Nephron (organoid): ENCODE data around the gene FADS6.
A peak's percentile ranks its signal among the peaks of the same experiment; 100 is the strongest.

ENCODE experiments used
- H3K27ac Mint-ChIP-seq, 3 experiments: 2 replicates each; pipeline ENCODE4 v1.8.0; 2020; ENCODE audit warnings: mixed read lengths in 3 of 3, mild to moderate bottlenecking in 2 of 3, moderate library complexity in 1 of 3
- H3K27me3 Mint-ChIP-seq: 2 replicates; pipeline ENCODE4 v1.8.0; 2021; ENCODE audit warnings: low read depth, mild to moderate bottlenecking, moderate library complexity, mixed read lengths
- H3K36me3 Mint-ChIP-seq: 2 replicates; pipeline ENCODE4 v1.8.0; 2020; ENCODE audit warnings: low read depth, mixed read lengths
- H3K4me1 Mint-ChIP-seq: 2 replicates; pipeline ENCODE4 v1.8.0; 2020; ENCODE audit warnings: mixed read lengths
- H3K4me3 Mint-ChIP-seq, 3 experiments: 2 replicates each; pipeline ENCODE4 v1.8.0; 2020; ENCODE audit warnings: mild to moderate bottlenecking in 3 of 3, mixed read lengths in 3 of 3, moderate library complexity in 2 of 3
- H3K9me3 Mint-ChIP-seq: 2 replicates; pipeline ENCODE4 v1.8.0; 2020; ENCODE audit warnings: mixed read lengths
- CTCF ChIP-seq, 3 experiments: fragments of 200-600 bp; sonication (generic); IDR thresholded peaks; one replicate each; pipeline ENCODE4 v1.5.0; 2021; ENCODE audit warnings: antibody characterized with exemption in 3 of 3; ENCODE audit not compliant: unreplicated experiment in 3 of 3

Gene FADS6

GRCh38 chr17:74868251-74868907 is 25.1 kb downstream of the FADS6 start:
- Mint-ChIP-seq H3K36me3 (no peaks in the 10 kb centered on the region), H3K4me3 (no peak overlapping the region), H3K27ac (no peak overlapping the region), H3K27me3 (peaks cover 8% of the 10 kb centered on the region), H3K4me1 (peaks cover 21% of the 10 kb centered on the region), H3K9me3 (no peaks in the 10 kb centered on the region)
- no peak for TF ChIP-seq CTCF (IDR thresholded peaks at IDR 0.05; ENCODE audit: unreplicated experiment in 3 of 3)

DNA sequence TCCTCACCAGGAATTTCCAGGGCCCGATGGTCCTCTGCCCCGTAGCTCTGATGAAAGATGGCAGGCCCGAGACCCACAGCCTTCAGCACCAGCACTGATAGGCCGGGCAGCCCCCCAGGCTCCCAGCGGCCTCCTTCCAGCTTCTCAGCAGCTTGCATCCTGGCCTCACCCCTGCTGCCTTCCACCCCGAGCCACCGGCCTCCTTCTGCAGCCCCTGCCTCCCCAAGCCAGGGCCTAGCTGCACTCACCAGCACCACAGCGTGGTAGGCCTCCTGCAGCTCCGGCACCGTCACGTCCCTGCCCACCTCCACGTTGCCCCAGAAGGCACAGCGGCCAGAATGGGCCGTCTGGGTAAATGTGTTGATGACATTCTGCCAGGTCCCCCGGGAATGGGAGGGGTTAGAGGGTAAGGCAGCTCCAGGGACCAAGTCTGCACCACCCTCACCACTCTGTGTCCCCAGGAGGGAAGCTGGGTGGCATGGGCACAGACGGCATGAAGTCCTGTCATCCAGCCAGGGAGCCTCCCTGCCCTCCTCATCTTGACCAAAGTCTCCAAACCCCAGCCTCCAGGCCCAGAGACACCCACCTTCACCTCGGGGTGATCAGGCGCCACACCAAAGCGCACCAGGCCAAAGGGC is 27.1 kb downstream of the FADS6 start:
- Mint-ChIP-seq H3K27me3 (peaks cover 26% of the 10 kb centered on the region), H3K4me3 (no peak overlapping the region), H3K4me1 (peaks cover 10% of the 10 kb centered on the region), H3K36me3 (no peaks in the 10 kb centered on the region), H3K27ac (no peak overlapping the region), H3K9me3 (no peaks in the 10 kb centered on the region)
- TF ChIP-seq CTCF (IDR thresholded peaks at IDR 0.05; ENCODE audit: unreplicated experiment in 3 of 3) = no peak

DNA sequence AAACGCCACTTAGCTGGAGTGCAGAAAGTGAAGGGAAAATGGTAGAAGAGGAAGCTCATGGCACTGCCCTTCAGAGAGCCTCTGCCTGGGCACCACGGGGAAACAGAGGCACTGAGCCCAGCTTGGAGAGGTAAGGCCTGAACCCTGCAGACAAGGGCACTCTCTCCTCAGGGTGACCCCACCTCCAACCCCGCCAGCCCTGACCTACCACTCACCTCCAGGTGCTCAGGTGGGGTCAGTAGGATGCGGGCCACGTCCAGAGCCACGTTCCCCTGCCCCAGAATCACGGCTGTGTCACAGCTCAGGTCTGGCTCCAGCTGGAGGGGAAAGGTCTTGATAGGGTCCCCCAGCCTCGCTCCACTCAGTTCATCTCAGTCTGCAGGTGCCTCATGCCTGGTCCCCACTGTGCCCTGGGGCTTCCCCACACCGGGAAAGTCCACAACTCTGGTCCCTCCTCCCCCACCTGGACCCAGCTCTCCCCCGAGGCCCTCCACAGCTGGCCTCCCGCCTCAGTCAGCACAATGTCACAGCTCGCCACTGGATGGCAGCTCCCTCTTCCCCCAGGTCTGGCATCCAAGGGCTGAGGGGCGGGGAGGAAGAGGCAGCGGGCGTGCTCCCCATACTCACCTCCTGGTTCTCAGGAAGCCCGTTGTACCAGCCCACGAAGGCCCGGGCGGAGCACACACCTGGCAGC is 27.8 kb downstream of the FADS6 start:
- Mint-ChIP-seq H3K4me1 (peaks cover 5% of the 10 kb centered on the region), H3K4me3 (no peak overlapping the region), H3K36me3 (no peaks in the 10 kb centered on the region), H3K9me3 (no peaks in the 10 kb centered on the region), H3K27me3 (peaks cover 32% of the 10 kb centered on the region), H3K27ac (no peak overlapping the region)
- no peak for TF ChIP-seq CTCF (IDR thresholded peaks at IDR 0.05; ENCODE audit: unreplicated experiment in 3 of 3)

GRCh38 chr17:74864866-74865395 is 28.5 kb downstream of the FADS6 start:
- Mint-ChIP-seq H3K4me1 (peaks cover 5% of the 10 kb centered on the region), H3K4me3 (no peak overlapping the region), H3K9me3 (no peaks in the 10 kb centered on the region), H3K27me3 (peaks cover 39% of the 10 kb centered on the region), H3K36me3 (no peaks in the 10 kb centered on the region), H3K27ac (no peak overlapping the region)
- TF ChIP-seq CTCF (IDR thresholded peaks at IDR 0.05; ENCODE audit: unreplicated experiment in 3 of 3) = peak; percentile 84 to 95 (median 93)

DNA sequence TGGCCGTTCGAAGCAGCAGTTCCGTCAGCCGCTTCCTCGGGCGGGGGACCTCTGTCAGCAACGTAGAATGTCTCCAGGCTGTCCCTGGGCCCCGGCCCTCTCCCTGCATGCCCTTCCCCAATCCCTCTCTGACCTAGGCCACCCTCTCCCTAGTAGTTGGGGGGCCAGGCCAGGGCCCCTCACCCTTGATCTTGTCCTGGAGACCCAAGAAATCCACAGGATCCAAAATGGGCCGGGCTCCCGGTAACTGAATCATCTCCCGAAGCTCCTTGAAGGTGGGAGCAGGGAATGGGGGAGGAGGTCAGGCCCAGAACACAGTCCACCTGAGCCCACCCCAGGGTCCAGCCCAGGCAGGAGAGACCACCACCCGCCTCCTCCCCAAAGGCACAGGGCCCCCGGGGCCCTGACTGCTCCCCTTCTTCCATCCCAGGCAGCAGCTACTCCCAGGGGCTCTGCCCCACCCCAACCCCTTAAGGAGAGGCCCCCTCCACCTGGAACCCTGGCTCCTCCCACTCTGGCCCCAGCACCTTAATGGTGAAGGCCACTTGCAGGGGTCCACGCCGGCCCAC is 29.1 kb downstream of the FADS6 start:
- no peaks in the 10 kb centered on the region for H3K36me3 Mint-ChIP-seq
- H3K9me3 Mint-ChIP-seq = no peaks in the 10 kb centered on the region
- peaks cover 44% of the 10 kb centered on the region for H3K27me3 Mint-ChIP-seq
- H3K4me3 Mint-ChIP-seq = no peak overlapping the region
- no peak overlapping the region for H3K27ac Mint-ChIP-seq
- peaks cover 5% of the 10 kb centered on the region for H3K4me1 Mint-ChIP-seq
- TF ChIP-seq CTCF (IDR thresholded peaks at IDR 0.05; ENCODE audit: unreplicated experiment in 3 of 3) = no peak
